GM18505 (cell line): ENCODE measurements around the gene HDGF.

Source experiments
- ATAC-seq: cut with Tn5 transposase; IDR thresholded peaks from one replicate; pipeline ENCODE4 v1.9.1; 2021; ENCODE audit not compliant: unreplicated experiment
- POLR2A ChIP-seq: IDR thresholded peaks from 4 replicates; pipeline ENCODE4 v1.6.1; 2011; ENCODE audit warnings: borderline replicate concordance; ENCODE audit not compliant: insufficient read depth, insufficient read length; ENCODE audit errors: extremely low read depth

HDGF gene

GRCh38 chr1:156746406-156746727, 5.1 kb downstream of the HDGF start:
- no peak for TF ChIP-seq POLR2A
- no peak for ATAC-seq

- TF ChIP-seq POLR2A = no peak
- ATAC-seq = no peak
Observed at GRCh38 chr1:156745881-156746280, 5.6 kb downstream of the HDGF start.

GRCh38 chr1:156744786-156745419, 6.6 kb downstream of the HDGF start:
- no peak for ATAC-seq
- TF ChIP-seq POLR2A = no peak

GRCh38 chr1:156744344-156744743, 7.1 kb downstream of the HDGF start:
- no peak for ATAC-seq
- no peak for TF ChIP-seq POLR2A

- no peak for TF ChIP-seq POLR2A
- no peak for ATAC-seq
Observed at GRCh38 chr1:156743367-156744302, 7.8 kb downstream of the HDGF start.

- no peak for TF ChIP-seq POLR2A
- ATAC-seq = no peak
Observed at GRCh38 chr1:156742801-156743200, 8.7 kb downstream of the HDGF start.

- TF ChIP-seq POLR2A = no peak
- no peak for ATAC-seq
Observed at GRCh38 chr1:156742017-156742416, 9.5 kb downstream of the HDGF start.

- no peak for ATAC-seq
- peak; percentile 2 for TF ChIP-seq POLR2A
Observed at GRCh38 chr1:156741481-156741983, 9.9 kb downstream of the HDGF start.

- peak; percentile 59 for TF ChIP-seq POLR2A
- ATAC-seq = peak; percentile 81
Observed at GRCh38 chr1:156740741-156741480, 10.6 kb downstream of the HDGF start, which contains the start of gene MRPL24. Gene MRPL24 (minus strand): TSS chr1:156741088. CDS start chr1:156738704, 2,384 bp downstream.

GRCh38 chr1:156740237-156740740, 11.2 kb downstream of the HDGF start:
- no peak for TF ChIP-seq POLR2A
- no peak for ATAC-seq

GRCh38 chr1:156738916-156739315, 12.6 kb downstream of the HDGF start:
- TF ChIP-seq POLR2A = no peak
- ATAC-seq = no peak

- no peak for TF ChIP-seq POLR2A
- no peak for ATAC-seq
Observed at GRCh38 chr1:156738407-156738806, 13.1 kb downstream of the HDGF start.

- TF ChIP-seq POLR2A = no peak
- ATAC-seq = no peak
Observed at GRCh38 chr1:156733989-156734584, 17.4 kb downstream of the HDGF start.
